Measurements from ENCODE around the gene SLC25A24. TPM values are rescaled to one million over a fixed set of nuclear protein-coding genes. Genes with fewer than 3 reads are reported as not detected.

Gene SLC25A24
- total and polyA plus RNA-seq, 8 donors = 39.9 to 76.4 (median 68.2) TPM

GRCh38 chr1:108124023-108124422 lies 76.1 kb downstream of the SLC25A24 start:
- H3K27me3 ChIP-seq = no peaks in the 10 kb centered on the region
- no peak overlapping the region for H3K27ac ChIP-seq
- no peak for DNase-seq
- no peak for TF ChIP-seq CTCF (IDR thresholded peaks at IDR 0.05)
- peaks cover 0 to 6% of the 10 kb centered on the region in 2 donors for H3K4me1 ChIP-seq
- ATAC-seq = no peak
- no peaks in the 10 kb centered on the region for H3K9me3 ChIP-seq
- intact Hi-C loops (cut with DNase I) = loop anchor here in 1 of 2 donors (10.0 kb wide), 1 partner anchor 339 kb away; no protein-coding TSS in a partner anchor
- H3K4me3 ChIP-seq = no peak overlapping the region
- H3K36me3 ChIP-seq = no peaks in the 10 kb centered on the region

DNA sequence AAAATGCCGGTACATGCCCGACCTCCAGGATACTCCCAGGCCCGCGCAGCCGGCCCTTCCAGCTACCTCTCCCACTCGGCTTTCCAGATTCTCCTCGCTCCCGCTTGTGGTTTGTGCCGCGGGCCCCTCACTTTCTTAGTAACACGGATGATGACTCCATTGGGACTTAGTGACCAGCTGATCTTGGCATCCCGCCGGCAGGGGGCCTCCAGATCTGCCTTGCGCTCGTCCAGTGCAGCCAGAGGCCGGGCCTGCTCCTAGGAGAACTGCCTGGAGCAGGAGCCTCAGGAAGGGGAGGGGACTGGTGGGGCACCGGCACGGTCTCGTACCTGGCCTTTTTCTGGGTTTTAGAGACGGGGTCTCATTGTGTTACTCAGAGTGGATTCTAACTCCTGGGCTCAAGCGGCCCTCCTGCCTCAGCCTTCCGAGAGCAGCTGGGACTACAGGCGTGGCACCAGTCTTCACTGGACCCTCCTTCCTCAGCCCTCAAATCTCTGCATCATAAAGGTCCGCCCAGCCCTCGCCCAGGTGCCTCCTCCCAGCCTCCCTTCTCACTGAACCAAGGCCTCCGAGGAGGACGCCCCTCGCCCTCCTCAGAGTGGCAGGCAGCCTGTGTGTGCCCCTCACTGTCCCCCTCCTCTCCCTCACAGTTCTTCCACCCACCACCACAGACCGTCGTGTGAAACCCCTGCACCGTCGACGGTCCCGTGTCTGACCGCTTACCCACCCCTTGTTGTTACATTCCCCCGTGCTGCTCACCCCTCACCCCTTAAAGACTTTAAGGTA lies 78.6 kb downstream of the SLC25A24 start:
- no peaks in the 10 kb centered on the region for H3K36me3 ChIP-seq
- peak in 2 of 4 donors; percentile 20 to 77 for DNase-seq
- H3K9me3 ChIP-seq = no peaks in the 10 kb centered on the region
- H3K4me3 ChIP-seq = no peak overlapping the region
- H3K27me3 ChIP-seq = no peaks in the 10 kb centered on the region
- no peak for ATAC-seq
- no peak overlapping the region for H3K27ac ChIP-seq
- peaks cover 0 to 11% of the 10 kb centered on the region in 2 donors for H3K4me1 ChIP-seq
- intact Hi-C loops (cut with DNase I) = loop anchor here in 1 of 2 donors (10.0 kb wide), 1 partner anchor 337 kb away; no protein-coding TSS in a partner anchor
- TF ChIP-seq CTCF (IDR thresholded peaks at IDR 0.05) = no peak

GRCh38 chr1:108120163-108120562 lies 80.0 kb downstream of the SLC25A24 start:
- intact Hi-C loops (cut with DNase I) = loop anchor here in 1 of 2 donors (10.0 kb wide), 1 partner anchor 335 kb away; no protein-coding TSS in a partner anchor
- no peaks in the 10 kb centered on the region for H3K36me3 ChIP-seq
- DNase-seq (no peak), ATAC-seq (no peak)
- TF ChIP-seq CTCF (IDR thresholded peaks at IDR 0.05) = no peak
- H3K27me3 ChIP-seq = no peaks in the 10 kb centered on the region
- H3K4me3 ChIP-seq = no peak overlapping the region
- no peak overlapping the region for H3K27ac ChIP-seq
- no peaks in the 10 kb centered on the region for H3K9me3 ChIP-seq
- peaks cover 0 to 8% of the 10 kb centered on the region in 2 donors for H3K4me1 ChIP-seq

DNA sequence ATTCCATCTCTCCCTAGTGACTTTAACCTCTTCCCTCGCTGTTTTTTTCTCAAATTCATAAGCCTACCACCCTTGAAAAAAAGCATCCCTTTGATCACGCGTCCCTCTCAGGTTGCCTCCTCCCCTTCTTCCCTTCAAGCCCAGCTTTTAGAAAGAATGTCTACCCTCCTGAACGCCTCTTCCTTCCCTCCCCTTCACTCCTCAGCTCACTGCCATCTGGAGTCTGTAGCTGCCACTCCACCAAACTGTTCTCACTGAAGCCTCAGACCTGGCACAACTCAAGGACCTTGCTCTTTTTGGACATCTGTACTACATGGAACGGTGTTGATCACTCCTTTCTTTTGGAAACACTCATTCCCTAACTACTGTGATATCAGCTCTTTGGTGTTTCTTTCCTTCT lies 80.6 kb downstream of the SLC25A24 start:
- intact Hi-C loops (cut with DNase I) = no loop called here
- TF ChIP-seq CTCF (IDR thresholded peaks at IDR 0.05) = no peak
- DNase-seq (no peak), ATAC-seq (no peak)
- no peaks in the 10 kb centered on the region for H3K27me3 ChIP-seq
- H3K9me3 ChIP-seq = no peaks in the 10 kb centered on the region
- no peak overlapping the region for H3K4me3 ChIP-seq
- peaks cover 0 to 9% of the 10 kb centered on the region in 2 donors for H3K4me1 ChIP-seq
- no peaks in the 10 kb centered on the region for H3K36me3 ChIP-seq
- H3K27ac ChIP-seq = no peak overlapping the region

Measured in left lung (tissue), 10 donors.